ENCODE results near the gene LBP.
"Not testable (repeated sequence)": the region's sequence is repeated elsewhere in the genome, so short reads cannot be mapped to it uniquely, and the experiment has no call there.

LBP gene

GRCh38 chr20:38402089-38402488 lies 55.8 kb downstream of the LBP start:
- no peak for DNase-seq

- no peak for DNase-seq
Observed at GRCh38 chr20:38402816-38403215, 56.5 kb downstream of the LBP start.

- no peak for DNase-seq
Observed at GRCh38 chr20:38404016-38404415, 57.7 kb downstream of the LBP start.

DNA sequence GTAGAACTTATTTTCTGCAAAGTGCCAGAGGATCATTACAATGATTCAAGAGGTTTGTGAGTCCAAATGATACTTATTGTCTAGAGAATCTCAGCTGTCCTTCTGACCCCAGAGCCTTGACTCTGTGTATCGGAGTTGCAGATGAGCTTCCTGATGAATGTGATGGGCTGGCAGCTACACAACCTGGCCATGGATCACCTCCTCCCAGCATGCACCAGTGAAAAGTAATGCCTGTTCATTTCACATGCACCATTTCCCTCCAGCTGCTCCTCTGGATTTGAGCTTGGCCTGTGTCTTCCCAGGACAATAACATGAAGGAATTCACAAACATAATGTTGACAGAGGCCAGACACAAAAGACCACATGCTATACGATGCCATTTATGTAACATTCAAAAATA lies 58.9 kb downstream of the LBP start:
- DNase-seq = no peak

DNA sequence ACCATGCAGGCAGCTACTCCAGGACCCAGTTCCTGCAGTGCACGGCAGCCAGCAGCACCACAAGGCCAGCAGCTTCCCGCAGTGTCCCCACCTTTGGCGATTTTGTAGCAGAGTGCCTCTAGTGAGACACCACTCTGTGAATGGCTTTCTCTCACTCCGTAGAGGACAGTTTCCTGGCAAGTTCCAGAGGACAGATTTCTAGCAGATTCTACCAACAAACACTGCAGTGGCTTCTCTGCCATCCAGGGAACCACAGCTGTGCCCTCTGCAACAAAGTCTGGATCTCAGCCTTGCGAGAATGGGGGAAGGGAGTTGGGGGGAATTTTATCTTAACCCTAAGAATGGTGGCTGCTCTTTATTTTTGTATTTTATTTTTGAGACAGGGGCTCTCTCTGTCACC lies 60.2 kb downstream of the LBP start:
- no peak for DNase-seq

GRCh38 chr20:38407321-38407720 lies 61.0 kb downstream of the LBP start:
- no peak for DNase-seq

- not testable (repeated sequence) for DNase-seq
Observed at GRCh38 chr20:38407822-38408221, 61.5 kb downstream of the LBP start.

- peak; percentile 25 for DNase-seq
Observed at GRCh38 chr20:38412877-38413577, 66.7 kb downstream of the LBP start.

GRCh38 chr20:38414769-38415450 lies 68.6 kb downstream of the LBP start:
- no peak for DNase-seq

- DNase-seq = peak; percentile 44
Observed at GRCh38 chr20:38418509-38419204, 72.4 kb downstream of the LBP start.

DNA sequence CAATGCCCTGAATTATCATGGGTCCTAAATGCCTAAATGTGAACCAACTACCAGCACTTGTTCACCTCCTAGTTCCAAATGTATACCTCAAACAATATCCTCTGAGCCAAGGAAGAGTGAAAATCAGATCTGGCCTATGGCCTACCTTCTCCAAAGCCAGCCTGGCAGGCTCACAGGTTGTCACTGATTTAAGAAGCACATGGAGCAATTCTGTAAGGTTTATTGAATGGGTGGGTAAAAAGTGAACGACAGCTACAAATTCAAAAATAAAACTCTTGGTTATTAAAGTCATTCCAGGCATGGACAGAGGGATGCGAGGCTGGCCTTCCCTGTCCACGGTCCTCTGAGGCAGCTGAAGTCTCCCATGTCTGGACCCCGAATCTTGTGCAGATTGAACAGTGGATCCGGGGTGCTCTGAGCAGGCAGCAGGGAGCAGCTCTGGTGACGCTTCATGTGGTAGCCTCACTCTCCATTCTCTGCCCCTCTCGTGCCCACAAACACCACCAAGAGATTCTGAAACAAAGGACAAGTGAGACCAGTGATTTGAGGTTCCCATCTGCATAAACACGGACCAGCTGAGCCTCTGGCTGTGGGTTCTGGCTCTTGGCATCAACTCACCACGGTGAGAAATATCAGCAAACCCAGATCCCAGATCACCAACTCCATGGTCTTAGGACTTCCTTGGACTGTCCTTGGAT lies 74.3 kb downstream of the LBP start:
- DNase-seq = no peak

DNA sequence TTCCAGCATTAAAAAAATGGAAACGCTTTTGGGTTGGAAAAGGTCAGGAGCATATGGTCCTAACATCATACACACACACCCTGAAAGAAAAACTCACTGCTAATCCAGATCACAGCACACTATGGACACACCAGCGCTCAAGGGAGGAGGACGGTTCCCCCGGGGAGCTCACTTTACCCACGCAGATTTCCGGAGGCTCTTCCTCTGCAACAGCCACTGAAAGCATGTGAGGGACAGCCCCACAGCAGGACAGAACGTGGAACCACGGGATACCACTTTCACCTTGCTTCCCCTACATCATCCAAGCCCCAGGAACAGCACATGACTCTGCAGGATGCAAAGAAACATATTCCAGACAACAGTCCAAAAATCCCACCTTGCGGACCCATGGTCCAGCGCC lies 75.6 kb downstream of the LBP start:
- DNase-seq = no peak

DNA sequence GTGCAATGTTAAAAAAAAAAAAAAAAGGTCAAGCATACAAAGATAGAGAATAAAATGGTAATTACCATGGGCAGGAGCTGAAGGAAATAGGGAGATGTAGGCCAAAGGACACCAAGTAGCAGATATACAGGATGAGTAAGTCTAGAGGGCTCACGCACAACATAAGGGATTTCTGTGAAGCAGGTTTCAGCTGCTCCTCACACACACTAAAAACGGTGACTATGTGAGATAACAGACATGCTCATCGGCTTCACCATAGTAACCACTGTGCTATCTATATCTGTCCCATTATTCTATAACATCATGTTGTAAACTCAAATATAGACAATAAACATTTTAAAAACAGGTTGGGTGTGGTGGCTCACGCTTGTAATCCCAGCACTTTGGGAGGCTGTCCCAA lies 77.3 kb downstream of the LBP start:
- DNase-seq = no peak

- DNase-seq = no peak
Observed at GRCh38 chr20:38424401-38424800, 78.1 kb downstream of the LBP start.

- no peak for DNase-seq
Observed at GRCh38 chr20:38426006-38426897, 80.0 kb downstream of the LBP start.
